ENCODE results near the gene TXLNB. TPM values are rescaled to one million over a fixed set of nuclear protein-coding genes. Genes with fewer than 3 reads are reported as not detected.
"Not testable (repeated sequence)": the region's sequence is repeated elsewhere in the genome, so short reads cannot be mapped to it uniquely, and the experiment has no call there.

The TXLNB gene
- total RNA-seq, 1 experiment from 2014 or later, result not detected

GRCh38 chr6:139295901-139296300 lies 4.1 kb upstream of the TXLNB start:
- intact Hi-C loops (cut with micrococcal nuclease; ENCODE audit: unreplicated experiment) (no loop called here), in situ Hi-C loops (cut with HindIII; ENCODE audit: low pct_unique_long_range_greater_than_20kb, low sequenced_read_pairs) (no loop called here)
- DNase-seq (ENCODE audit: low read depth, low spot score) (no peak), ATAC-seq (no peak)
- no peaks in the 10 kb centered on the region for H3K27me3 ChIP-seq (ENCODE audit: control insufficient read depth, insufficient read depth, low read length)
- CTCF ChIA-PET, result no interaction called here
- no peaks in the 10 kb centered on the region for H3K4me1 ChIP-seq (ENCODE audit: control insufficient read depth, insufficient read depth, low read length)
- H3K27ac ChIP-seq (ENCODE audit: low read length), result no peak overlapping the region
- H3K9me3 ChIP-seq (ENCODE audit: control insufficient read depth, insufficient read depth, low read depth, low read length), result no peaks in the 10 kb centered on the region
- H3K4me3 ChIP-seq (ENCODE audit: low read depth in 2 of 2, low read length in 2 of 2), result no peak overlapping the region
- no peaks in the 10 kb centered on the region for H3K36me3 ChIP-seq (ENCODE audit: control insufficient read depth, insufficient read depth, low read length)
- POLR2A ChIA-PET, result no interaction called here
- no peak for TF ChIP-seq TCF7L2 (IDR thresholded peaks at IDR 0.05; ENCODE audit: low read depth, low read length)
- no peak for TF ChIP-seq SIN3A (IDR thresholded peaks at IDR 0.05; ENCODE audit: borderline replicate concordance, insufficient read depth, low read depth, low read length)
- no peak for TF ChIP-seq REST (IDR thresholded peaks at IDR 0.05; ENCODE audit: insufficient read depth in 1 of 2, low read depth in 2 of 2, low read length in 1 of 2)
- no peak for TF ChIP-seq POLR2AphosphoS5 (IDR thresholded peaks at IDR 0.05; ENCODE audit: low read depth, low read length)
- no peak for TF ChIP-seq CTCF (IDR thresholded peaks at IDR 0.05)
- BruUV-seq (replicated peaks), result no TSS peak

- DNase-seq (ENCODE audit: low read depth, low spot score) (no peak), ATAC-seq (no peak)
- no peak overlapping the region for H3K27ac ChIP-seq (ENCODE audit: low read length)
- no peaks in the 10 kb centered on the region for H3K9me3 ChIP-seq (ENCODE audit: control insufficient read depth, insufficient read depth, low read depth, low read length)
- H3K4me1 ChIP-seq (ENCODE audit: control insufficient read depth, insufficient read depth, low read length), result no peaks in the 10 kb centered on the region
- POLR2A ChIA-PET, result no interaction called here
- no peaks in the 10 kb centered on the region for H3K36me3 ChIP-seq (ENCODE audit: control insufficient read depth, insufficient read depth, low read length)
- no TSS peak for BruUV-seq (replicated peaks)
- no peak for TF ChIP-seq TCF7L2 (IDR thresholded peaks at IDR 0.05; ENCODE audit: low read depth, low read length)
- intact Hi-C loops (cut with micrococcal nuclease; ENCODE audit: unreplicated experiment) (no loop called here), in situ Hi-C loops (cut with HindIII; ENCODE audit: low pct_unique_long_range_greater_than_20kb, low sequenced_read_pairs) (no loop called here)
- CTCF ChIA-PET, result no interaction called here
- no peaks in the 10 kb centered on the region for H3K27me3 ChIP-seq (ENCODE audit: control insufficient read depth, insufficient read depth, low read length)
- no peak overlapping the region for H3K4me3 ChIP-seq (ENCODE audit: low read depth in 2 of 2, low read length in 2 of 2)
These were observed 2.3 kb upstream of the TXLNB start for GRCh38 chr6:139294090-139294489.

- POLR2A ChIA-PET; H3K4me1 ChIP-seq (ENCODE audit: control insufficient read depth, insufficient read depth, low read length); ATAC-seq; H3K27me3 ChIP-seq (ENCODE audit: control insufficient read depth, insufficient read depth, low read length); CTCF ChIA-PET; in situ Hi-C loops (cut with HindIII; ENCODE audit: low pct_unique_long_range_greater_than_20kb, low sequenced_read_pairs); DNase-seq (ENCODE audit: low read depth, low spot score); BruUV-seq (replicated peaks); H3K9me3 ChIP-seq (ENCODE audit: control insufficient read depth, insufficient read depth, low read depth, low read length); intact Hi-C loops (cut with micrococcal nuclease; ENCODE audit: unreplicated experiment); H3K36me3 ChIP-seq (ENCODE audit: control insufficient read depth, insufficient read depth, low read length); H3K4me3 ChIP-seq (ENCODE audit: low read depth in 2 of 2, low read length in 2 of 2); H3K27ac ChIP-seq (ENCODE audit: low read length): not testable (repeated sequence)
These were observed 1.4 kb upstream of the TXLNB start for GRCh38 chr6:139293230-139293629.
